Mesenchymal stem cell (in vitro differentiated cells and primary cell): ENCODE data around the gene CFD.

ENCODE experiments used
- DNase-seq: peaks from one replicate; pipeline ENCODE4 v3.0.0-alpha.2; 2013
- H2AFZ ChIP-seq: one replicate; pipeline ENCODE4 v1.6.1; 2013; ENCODE audit warnings: low read depth, mild to moderate bottlenecking, control low read depth, inconsistent platforms, low read length, moderate library complexity
- H2AK5ac ChIP-seq: 2 replicates; pipeline ENCODE4 v1.6.1; 2013; ENCODE audit warnings: low read length, moderate library complexity, mild to moderate bottlenecking, inconsistent platforms; ENCODE audit not compliant: severe bottlenecking
- H2BK120ac ChIP-seq: one replicate; pipeline ENCODE4 v1.6.1; 2013; ENCODE audit warnings: low read depth, mild to moderate bottlenecking, inconsistent platforms, low read length, moderate library complexity
- H2BK12ac ChIP-seq, 2 experiments: one replicate each; pipeline ENCODE4 v1.6.1; 2013; ENCODE audit warnings: inconsistent platforms in 2 of 2, low read length in 2 of 2, mild to moderate bottlenecking in 2 of 2, moderate library complexity in 2 of 2, control low read depth in 1 of 2
- H2BK15ac ChIP-seq: one replicate; pipeline ENCODE4 v1.6.1; 2013; ENCODE audit warnings: mild to moderate bottlenecking, low read depth, inconsistent platforms; ENCODE audit not compliant: poor library complexity, severe bottlenecking
- H2BK5ac ChIP-seq: 2 replicates; pipeline ENCODE4 v1.6.1; 2013; ENCODE audit warnings: low read depth, mild to moderate bottlenecking, low read length, control low read depth, inconsistent platforms; ENCODE audit not compliant: poor library complexity, severe bottlenecking
- H3K14ac ChIP-seq, 2 experiments: one replicate each; pipeline ENCODE4 v1.6.1; 2013; ENCODE audit warnings: inconsistent platforms in 2 of 2, low read length in 2 of 2, control low read depth in 1 of 2, mild to moderate bottlenecking in 1 of 2, moderate library complexity in 1 of 2
- H3K18ac ChIP-seq, 2 experiments: one replicate each; pipeline ENCODE4 v1.6.1; 2013; ENCODE audit warnings: inconsistent platforms in 2 of 2, low read length in 2 of 2, control low read depth in 1 of 2, low read depth in 1 of 2, mild to moderate bottlenecking in 1 of 2
- H3K23ac ChIP-seq, 2 experiments: one replicate each; pipeline ENCODE4 v1.6.1; 2013; ENCODE audit warnings: inconsistent platforms in 2 of 2, low read length in 2 of 2, mild to moderate bottlenecking in 2 of 2, moderate library complexity in 2 of 2, control low read depth in 1 of 2
- H3K27ac ChIP-seq: 2 replicates; pipeline ENCODE4 v1.5.1; 2013; ENCODE audit warnings: mild to moderate bottlenecking, moderate library complexity, low read length, control low read depth, inconsistent platforms; ENCODE audit not compliant: poor library complexity, severe bottlenecking
- H3K27me3 ChIP-seq, 2 experiments: 2 replicates each; pipeline versions ENCODE4 v1.6.1 to v1.7.0; 2013; ENCODE audit warnings: low read length in 2 of 2, mild to moderate bottlenecking in 2 of 2, moderate library complexity in 2 of 2, control low read depth in 1 of 2, inconsistent platforms in 1 of 2; ENCODE audit not compliant: control insufficient read depth in 1 of 2, insufficient read depth in 1 of 2
- H3K36me3 ChIP-seq, 2 experiments: 2 replicates each; pipeline versions ENCODE4 v1.6.1 to v1.7.0; 2013; ENCODE audit warnings: low read length in 2 of 2, control low read depth in 1 of 2, inconsistent platforms in 1 of 2, low read depth in 1 of 2, mild to moderate bottlenecking in 1 of 2; ENCODE audit not compliant: insufficient read depth in 2 of 2, control insufficient read depth in 1 of 2
- H3K4ac ChIP-seq, 2 experiments: one replicate each; pipeline ENCODE4 v1.6.1; 2013; ENCODE audit warnings: inconsistent platforms in 2 of 2, low read length in 2 of 2, mild to moderate bottlenecking in 2 of 2, moderate library complexity in 2 of 2, control low read depth in 1 of 2, low read depth in 1 of 2
- H3K4me1 ChIP-seq: 2 replicates; pipeline ENCODE4 v1.6.1; 2013; ENCODE audit warnings: low read depth, low read length, control low read depth; ENCODE audit not compliant: control insufficient read depth, insufficient read depth
- H3K4me2 ChIP-seq: 2 replicates; pipeline ENCODE4 v1.6.1; 2013; ENCODE audit warnings: low read length, mild to moderate bottlenecking, inconsistent platforms; ENCODE audit not compliant: poor library complexity, severe bottlenecking
- H3K4me3 ChIP-seq, 2 experiments: 2 replicates each; pipeline versions ENCODE4 v1.5.1 to v1.7.0; 2013; ENCODE audit warnings: low read length in 2 of 2, mild to moderate bottlenecking in 2 of 2, control low read depth in 1 of 2, low read depth in 1 of 2; ENCODE audit not compliant: insufficient read depth in 1 of 2
- H3K79me1 ChIP-seq: replicated peaks from 2 replicates; pipeline ENCODE4 v1.6.1; 2013; ENCODE audit warnings: mild to moderate bottlenecking, control low read depth, low read length, inconsistent platforms; ENCODE audit not compliant: poor library complexity, severe bottlenecking
- H3K9ac ChIP-seq: 2 replicates; pipeline ENCODE4 v1.7.0; 2013; ENCODE audit warnings: mild to moderate bottlenecking, low read length, moderate library complexity
- H3K9me3 ChIP-seq: 2 replicates; pipeline ENCODE4 v1.7.0; 2013; ENCODE audit warnings: mild to moderate bottlenecking, low read length; ENCODE audit not compliant: control insufficient read depth
- H4K8ac ChIP-seq: one replicate; pipeline ENCODE4 v1.6.1; 2013; ENCODE audit warnings: inconsistent platforms, mild to moderate bottlenecking, low read length, moderate library complexity
- H4K91ac ChIP-seq: one replicate; pipeline ENCODE4 v1.6.1; 2013; ENCODE audit warnings: mild to moderate bottlenecking, low read length, inconsistent platforms
- WGBS: methylation state at CpG from one replicate; pipeline ENCODE4 v1.1.7; 2013; ENCODE audit warnings: mixed read lengths; 5-methylcytosine and 5-hydroxymethylcytosine counted together

Gene CFD

DNA sequence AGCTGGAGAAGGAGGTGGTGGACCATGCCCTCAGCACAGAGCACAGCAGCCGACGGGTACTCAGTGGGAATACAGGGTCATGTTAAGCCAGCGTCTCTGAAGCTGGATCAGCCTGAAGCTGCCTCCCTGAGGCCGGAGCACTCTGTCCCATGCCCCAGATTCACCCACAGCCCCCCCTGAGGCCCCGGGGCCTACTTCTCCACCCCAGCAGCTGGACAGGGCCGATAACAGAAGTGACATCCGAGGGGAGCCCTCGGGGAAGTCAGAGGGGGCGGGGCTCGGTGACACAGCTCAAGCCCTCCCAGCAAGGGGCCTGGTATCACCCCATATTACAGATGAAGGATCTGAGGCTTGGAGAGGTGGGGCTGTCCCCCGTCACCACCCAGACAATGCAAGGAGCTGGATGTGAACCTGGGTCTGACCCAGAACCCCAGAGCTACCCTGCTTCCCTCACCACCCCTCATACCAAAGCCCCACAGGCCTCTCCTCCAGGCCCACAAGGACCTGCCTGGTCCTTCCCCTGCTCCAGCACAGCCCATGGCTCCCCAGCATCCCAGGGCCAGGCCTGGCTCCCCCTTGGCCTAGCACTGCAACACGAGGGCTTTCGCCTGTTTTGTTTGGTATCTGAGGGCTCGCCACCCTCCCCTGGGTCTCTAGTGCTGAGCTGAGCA, 47.9 kb downstream of the CFD start:
- Histone ChIP-seq H2BK12ac (no peak overlapping the region), H2BK15ac (no peak overlapping the region), H3K27ac (no peak overlapping the region), H2AK5ac (no peak overlapping the region), H2AFZ (no peak overlapping the region), H3K9ac (no peak overlapping the region), H4K8ac (no peak overlapping the region), H3K4me2 (no peak overlapping the region), H3K18ac (no peak overlapping the region), H2BK5ac (no peak overlapping the region), H3K23ac (peak overlapping the region in 1 of 2 experiments; percentile 70), H4K91ac (no peak overlapping the region), H3K36me3 (peaks cover 0 to 30% of the 10 kb centered on the region in 2 experiments), H3K14ac (no peak overlapping the region), H3K9me3 (no peaks in the 10 kb centered on the region), H3K79me1 (peaks cover 8% of the 10 kb centered on the region), H3K4me1 (peaks cover 35% of the 10 kb centered on the region), H2BK120ac (no peak overlapping the region), H3K27me3 (no peaks in the 10 kb centered on the region), H3K4ac (peak overlapping the region in 1 of 2 experiments; percentile 83), H3K4me3 (no peak overlapping the region)
- DNase-seq, result no peak
- 84% methylated on average over 14 of the region's 14 CpGs for WGBS

DNA sequence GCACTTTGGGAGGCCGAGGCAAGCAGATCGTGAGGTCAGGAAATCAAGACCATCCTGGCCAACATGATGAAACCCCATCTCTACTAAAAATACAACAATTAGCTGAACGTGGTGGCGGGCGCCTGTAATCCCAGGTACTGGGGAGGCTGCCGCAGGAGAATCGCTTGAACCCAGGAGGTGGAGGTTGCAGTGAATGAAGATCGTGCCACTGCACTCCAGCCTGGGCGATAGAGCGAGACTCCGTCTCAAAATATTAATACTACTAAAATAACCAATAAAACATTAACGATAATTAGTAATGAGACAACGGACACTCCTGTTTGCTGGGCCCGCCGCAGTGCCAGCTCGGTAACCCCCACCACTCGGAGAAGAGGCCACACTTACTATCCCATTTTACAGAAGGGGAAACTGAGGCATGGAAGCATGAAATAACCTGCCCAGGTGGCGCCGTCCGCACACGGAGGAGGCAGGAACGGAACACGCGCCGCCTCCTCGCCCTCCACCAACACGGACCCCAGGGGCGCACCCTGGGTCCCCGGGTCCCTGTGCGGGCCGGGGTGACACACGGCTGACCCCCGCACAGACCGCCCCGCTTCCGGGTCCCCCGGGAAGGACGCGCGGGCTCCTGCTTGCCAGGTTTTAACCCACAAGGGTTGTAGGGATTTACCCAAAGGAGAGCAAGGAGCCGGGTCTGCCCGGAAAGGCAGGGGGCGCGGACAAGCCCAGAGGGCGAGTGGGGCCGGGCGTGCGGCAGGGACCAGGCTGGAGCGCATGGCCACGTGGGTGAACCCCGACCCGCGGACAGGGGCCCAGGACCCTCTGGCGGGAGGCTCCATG, 52.0 kb downstream of the CFD start:
- Histone ChIP-seq H3K4me3 (peak overlapping the region; percentile 42 to 56), H3K9ac (no peak overlapping the region), H2AFZ (no peak overlapping the region), H3K79me1 (peaks cover 8% of the 10 kb centered on the region), H2BK120ac (no peak overlapping the region), H3K14ac (no peak overlapping the region), H4K8ac (no peak overlapping the region), H3K4me1 (peaks cover 23% of the 10 kb centered on the region), H3K4me2 (peak overlapping the region; percentile 61), H2BK5ac (no peak overlapping the region), H3K23ac (no peak overlapping the region), H3K9me3 (no peaks in the 10 kb centered on the region), H4K91ac (no peak overlapping the region), H3K27ac (no peak overlapping the region), H3K18ac (no peak overlapping the region), H3K36me3 (peaks cover 0 to 22% of the 10 kb centered on the region in 2 experiments), H2AK5ac (no peak overlapping the region), H3K4ac (no peak overlapping the region), H2BK15ac (no peak overlapping the region), H2BK12ac (peak overlapping the region in 1 of 2 experiments; percentile 6), H3K27me3 (no peaks in the 10 kb centered on the region)
- 94% methylated on average over 46 of the region's 54 CpGs for WGBS
- no peak for DNase-seq

DNA sequence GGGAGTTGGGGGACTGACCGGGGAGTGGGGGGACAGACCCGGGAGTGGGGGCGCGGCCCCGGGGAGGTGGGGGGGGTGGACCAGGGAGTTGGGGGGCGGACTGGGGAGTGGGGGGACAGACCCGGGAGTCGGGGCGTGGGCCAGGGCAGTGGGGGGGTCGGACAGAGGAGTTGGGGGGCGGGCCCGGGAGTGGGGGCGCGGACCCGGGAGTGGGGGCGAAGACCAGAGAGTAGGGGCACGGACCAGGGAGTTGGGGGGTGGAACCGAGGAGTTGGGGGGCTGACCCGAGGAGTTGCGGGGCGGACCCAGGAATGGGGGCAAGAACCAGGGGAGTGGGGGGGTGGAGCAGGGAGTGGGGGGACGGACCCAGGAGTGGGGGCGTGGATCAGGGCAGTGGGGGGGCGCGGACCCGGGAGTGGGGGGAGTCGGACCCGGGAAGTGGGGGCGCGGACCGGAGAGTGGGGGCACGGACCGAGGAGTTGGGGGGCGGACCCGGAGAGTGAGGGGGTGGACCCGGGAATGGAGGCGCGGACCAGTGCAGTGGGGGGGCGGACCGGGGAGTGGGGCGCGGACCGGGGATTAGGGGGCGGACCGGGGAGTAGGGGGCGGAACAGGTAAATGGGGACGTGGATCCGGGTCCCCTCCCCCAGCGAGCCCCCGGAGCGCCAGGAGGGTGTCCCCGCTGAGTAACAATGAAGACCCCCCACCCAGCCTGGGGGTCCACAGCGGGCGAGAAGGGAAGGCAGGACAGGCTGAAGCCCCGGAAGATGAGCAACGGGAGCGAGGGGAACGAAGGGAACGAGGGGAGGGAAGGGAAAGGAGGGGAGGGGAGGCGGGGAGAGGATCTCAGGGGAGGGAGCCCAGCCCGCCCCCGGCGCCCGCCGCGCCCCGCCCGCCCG, 53.0 kb downstream of the CFD start:
- H4K8ac ChIP-seq, result peak overlapping the region; percentile 80
- H3K9me3 ChIP-seq, result no peaks in the 10 kb centered on the region
- peak overlapping the region; percentile 80 for H3K9ac ChIP-seq
- no peak overlapping the region for H2AFZ ChIP-seq
- H3K23ac ChIP-seq, result no peak overlapping the region
- WGBS, result under 1% methylated on average over 17 of the region's 69 CpGs
- H3K18ac ChIP-seq, result peak overlapping the region; percentile 87 to 92
- no peak for DNase-seq
- peaks cover 2% of the 10 kb centered on the region for H3K79me1 ChIP-seq
- H3K27me3 ChIP-seq, result peaks cover 5 to 9% of the 10 kb centered on the region in 2 experiments
- peaks cover 0 to 17% of the 10 kb centered on the region in 2 experiments for H3K36me3 ChIP-seq
- no peak overlapping the region for H2BK5ac ChIP-seq
- H3K4me3 ChIP-seq, result peak overlapping the region; percentile 78
- peak overlapping the region; percentile 83 for H4K91ac ChIP-seq
- peak overlapping the region; percentile 23 to 74 for H3K14ac ChIP-seq
- H2BK12ac ChIP-seq, result no peak overlapping the region
- peak overlapping the region in 1 of 2 experiments; percentile 14 for H3K4ac ChIP-seq
- H3K27ac ChIP-seq, result no peak overlapping the region
- no peak overlapping the region for H2AK5ac ChIP-seq
- H3K4me1 ChIP-seq, result peaks cover 31% of the 10 kb centered on the region
- peak overlapping the region; percentile 73 for H2BK120ac ChIP-seq
- peak overlapping the region; percentile 35 for H3K4me2 ChIP-seq
- peak overlapping the region; percentile 69 for H2BK15ac ChIP-seq
